GM19372 (cell line): ENCODE measurements around the gene MSI2.

Source experiments
- ATAC-seq: cut with Tn5 transposase; IDR thresholded peaks from one replicate; pipeline ENCODE4 v1.9.1; 2021; ENCODE audit warnings: mild to moderate bottlenecking, low read depth, moderate library complexity; ENCODE audit not compliant: unreplicated experiment

MSI2 gene

GRCh38 chr17:57387575-57387974 lies 131.3 kb downstream of the MSI2 start:
- no peak for ATAC-seq

- ATAC-seq: no peak
Measured at GRCh38 chr17:57388131-57388725, 131.9 kb downstream of the MSI2 start.

GRCh38 chr17:57389473-57389872 lies 133.2 kb downstream of the MSI2 start:
- no peak for ATAC-seq

- no peak for ATAC-seq
Measured at GRCh38 chr17:57391076-57391825, 134.9 kb downstream of the MSI2 start.

GRCh38 chr17:57391857-57392471 lies 135.6 kb downstream of the MSI2 start:
- ATAC-seq: no peak

- no peak for ATAC-seq
Measured at GRCh38 chr17:57393368-57393767, 137.0 kb downstream of the MSI2 start.

GRCh38 chr17:57394375-57394774 lies 138.1 kb downstream of the MSI2 start:
- ATAC-seq: no peak

GRCh38 chr17:57395721-57396321 lies 139.5 kb downstream of the MSI2 start:
- ATAC-seq: no peak

- no peak for ATAC-seq
Measured at GRCh38 chr17:57396511-57396921, 140.2 kb downstream of the MSI2 start.

GRCh38 chr17:57397402-57397801 lies 141.1 kb downstream of the MSI2 start:
- no peak for ATAC-seq

GRCh38 chr17:57399690-57400089 lies 143.4 kb downstream of the MSI2 start:
- ATAC-seq: no peak

- ATAC-seq: no peak
Measured at GRCh38 chr17:57400648-57401047, 144.3 kb downstream of the MSI2 start.

- ATAC-seq: no peak
Measured at GRCh38 chr17:57401556-57402488, 145.5 kb downstream of the MSI2 start.

GRCh38 chr17:57402681-57403180 lies 146.4 kb downstream of the MSI2 start:
- ATAC-seq: no peak

GRCh38 chr17:57403236-57403635 lies 146.9 kb downstream of the MSI2 start:
- ATAC-seq: no peak

GRCh38 chr17:57404073-57404472 lies 147.8 kb downstream of the MSI2 start:
- ATAC-seq: no peak

GRCh38 chr17:57404795-57405490 lies 148.6 kb downstream of the MSI2 start:
- no peak for ATAC-seq

- no peak for ATAC-seq
Measured at GRCh38 chr17:57405491-57406072, 149.3 kb downstream of the MSI2 start.
